Kidney (tissue), 14 donors: ENCODE data around the gene PSMB11. TPM values are rescaled to one million over a fixed set of nuclear protein-coding genes. Genes with fewer than 3 reads are reported as not detected.
"Not testable (repeated sequence)": the region's sequence is repeated elsewhere in the genome, so short reads cannot be mapped to it uniquely, and the experiment has no call there.

ENCODE experiments used
- DNase-seq, 5 donors: peaks; one replicate each; pipeline ENCODE4 v3.0.0-alpha.2; 2013 to 2020
- FAIRE-seq: peaks from 2 replicates; lab custom pipeline; 2012; peaks lifted over from hg19 to GRCh38; lab: Jason Lieb, UNC
- H3K27ac ChIP-seq, 2 donors: one replicate each; pipeline ENCODE4 v1.7.0; 2013; ENCODE audit warnings: low read depth in 2 of 2, low read length in 2 of 2, inconsistent platforms in 1 of 2
- H3K27me3 ChIP-seq: one replicate; pipeline ENCODE4 v1.7.1; 2013; ENCODE audit warnings: low read length, inconsistent platforms; ENCODE audit not compliant: control insufficient read depth, insufficient read depth
- H3K36me3 ChIP-seq, 3 donors: one replicate each; pipeline versions ENCODE4 v1.7.0 to v1.7.1; 2013; ENCODE audit warnings: low read length in 3 of 3, control low read depth in 1 of 3, inconsistent platforms in 1 of 3; ENCODE audit not compliant: insufficient read depth in 3 of 3, control insufficient read depth in 2 of 3
- H3K4me1 ChIP-seq, 3 donors: one replicate each; pipeline versions ENCODE4 v1.7.0 to v1.7.1; 2013; ENCODE audit warnings: low read length in 3 of 3, inconsistent platforms in 1 of 3, low read depth in 1 of 3; ENCODE audit not compliant: control insufficient read depth in 2 of 3, insufficient read depth in 2 of 3
- H3K4me3 ChIP-seq, 3 donors: one replicate each; pipeline versions ENCODE4 v1.7.0 to v1.8.1; 2013; ENCODE audit warnings: low read length in 3 of 3, control low read depth in 1 of 3, inconsistent platforms in 1 of 3
- H3K9ac ChIP-seq, 3 donors: one replicate each; pipeline versions ENCODE4 v1.7.0 to v1.7.1; 2013; ENCODE audit warnings: low read length in 3 of 3, control low read depth in 1 of 3, inconsistent platforms in 1 of 3
- H3K9me3 ChIP-seq, 3 donors: one replicate each; pipeline versions ENCODE4 v1.7.0 to v1.7.1; 2013; ENCODE audit warnings: low read length in 3 of 3, control low read depth in 1 of 3, inconsistent platforms in 1 of 3; ENCODE audit not compliant: control insufficient read depth in 2 of 3, insufficient read depth in 1 of 3
- intact Hi-C: fragments of 100-400 bp; cut with DNase I; formaldehyde crosslinking; loops from one replicate; pipeline ENCODE4 v1.11.1; 2022
- polyA plus RNA-seq: library from polyadenylated mRNA; stranded (reverse); fragments of 350-450 nt; fragmentation: Illumina TruSeq; extraction: RNeasy Lipid Tissue Mini Kit (QIAGEN cat#74804); gene quantifications from one replicate; pipeline ENCODE4 v1.2.3, GENCODE V29; 2014; ENCODE audit warnings: low read depth, low replicate concordance; ENCODE audit not compliant: insufficient read depth
- total RNA-seq: library from RNA; stranded (reverse); fragmentation: NEBNext Ultra II Directional; extraction: Animal tissue kit (Norgen Biotek cat#: 25700); gene quantifications from one replicate; pipeline ENCODE4 v1.2.1, GENCODE V29; 2021
- TF ChIP-seq, protein P1 (sequence below): IDR thresholded peaks from 3 replicates; pipeline ENCODE4 v1.5.1; 2012; ENCODE audit warnings: mild to moderate bottlenecking, moderate library complexity, borderline replicate concordance; ENCODE audit not compliant: insufficient read depth; ENCODE audit errors: extremely low read depth
- donor health status: control.
- donor health status: control.
- donor health status: control.
- donor health status: control.
- donor health status: control.
- donor health status: DM: yes; HTN: yes; CAD: no.
- donor health status: Normal renal cell carcinoma (clear cell type).

PSMB11 gene
- total and polyA plus RNA-seq, 2 donors from 2014 or later = not detected

DNA sequence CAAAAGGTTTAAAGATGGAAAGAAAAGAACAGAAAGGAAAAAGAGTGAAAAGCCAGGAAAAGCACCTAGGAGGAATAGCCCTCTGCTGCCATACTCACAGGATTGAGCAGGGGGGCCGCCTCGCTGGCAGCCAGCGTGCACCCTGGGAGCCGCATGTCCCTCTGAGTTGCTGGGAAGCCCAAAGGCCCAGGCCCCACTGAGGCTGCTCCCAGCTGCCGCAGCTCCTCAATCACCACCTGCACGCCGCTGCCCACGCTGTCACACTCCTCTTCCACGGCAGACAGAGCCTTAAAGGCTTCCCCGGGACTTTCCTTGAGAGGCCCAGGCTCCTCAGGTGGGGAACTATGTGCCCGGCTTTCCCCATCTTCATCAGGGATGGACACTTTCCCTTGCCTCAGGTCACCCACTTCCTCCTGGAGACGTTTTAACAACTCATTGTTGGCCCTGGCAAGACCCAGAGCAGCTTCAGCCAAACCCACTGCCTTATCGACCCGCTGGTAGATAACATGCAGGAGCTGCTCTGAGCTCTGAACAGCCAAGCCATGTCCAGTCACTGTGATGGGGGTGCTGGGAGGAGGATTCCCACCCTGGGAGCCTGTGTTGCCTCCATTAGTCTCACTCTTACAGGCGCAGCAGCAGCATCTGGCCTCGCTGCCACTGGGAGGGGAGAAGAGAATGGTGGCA, 43.5 kb upstream of the PSMB11 start:
- Histone ChIP-seq H3K4me3 (no peak overlapping the region), H3K27me3 (no peaks in the 10 kb centered on the region), H3K4me1 (peaks cover 0 to 6% (median 4%) of the 10 kb centered on the region in 3 donors), H3K9ac (no peak overlapping the region), H3K36me3 (no peaks in the 10 kb centered on the region), H3K27ac (no peak overlapping the region), H3K9me3 (no peaks in the 10 kb centered on the region)
- intact Hi-C loops = no loop called here
- TF ChIP-seq, protein P1, sequence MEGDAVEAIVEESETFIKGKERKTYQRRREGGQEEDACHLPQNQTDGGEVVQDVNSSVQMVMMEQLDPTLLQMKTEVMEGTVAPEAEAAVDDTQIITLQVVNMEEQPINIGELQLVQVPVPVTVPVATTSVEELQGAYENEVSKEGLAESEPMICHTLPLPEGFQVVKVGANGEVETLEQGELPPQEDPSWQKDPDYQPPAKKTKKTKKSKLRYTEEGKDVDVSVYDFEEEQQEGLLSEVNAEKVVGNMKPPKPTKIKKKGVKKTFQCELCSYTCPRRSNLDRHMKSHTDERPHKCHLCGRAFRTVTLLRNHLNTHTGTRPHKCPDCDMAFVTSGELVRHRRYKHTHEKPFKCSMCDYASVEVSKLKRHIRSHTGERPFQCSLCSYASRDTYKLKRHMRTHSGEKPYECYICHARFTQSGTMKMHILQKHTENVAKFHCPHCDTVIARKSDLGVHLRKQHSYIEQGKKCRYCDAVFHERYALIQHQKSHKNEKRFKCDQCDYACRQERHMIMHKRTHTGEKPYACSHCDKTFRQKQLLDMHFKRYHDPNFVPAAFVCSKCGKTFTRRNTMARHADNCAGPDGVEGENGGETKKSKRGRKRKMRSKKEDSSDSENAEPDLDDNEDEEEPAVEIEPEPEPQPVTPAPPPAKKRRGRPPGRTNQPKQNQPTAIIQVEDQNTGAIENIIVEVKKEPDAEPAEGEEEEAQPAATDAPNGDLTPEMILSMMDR = no peak
- DNase-seq (no peak), FAIRE-seq (no peak)

DNA sequence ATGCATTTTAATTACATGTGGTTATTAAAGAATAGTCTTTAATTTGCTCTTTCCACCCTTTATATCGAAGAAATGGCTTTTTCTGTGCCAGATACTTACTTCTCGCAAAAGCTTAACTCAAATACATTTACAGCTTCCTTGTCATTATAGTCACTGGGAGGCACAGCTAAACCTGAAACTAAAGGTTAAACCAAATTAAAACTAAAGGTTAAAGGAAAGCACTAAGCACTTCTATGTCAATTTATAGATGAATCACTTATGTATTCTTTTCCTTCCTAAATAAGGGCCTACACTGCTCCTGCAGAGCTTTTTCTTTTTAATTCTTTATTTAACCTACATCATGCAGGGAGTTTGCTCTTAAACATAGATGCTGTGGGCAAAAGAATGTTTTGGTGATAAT, 41.2 kb upstream of the PSMB11 start:
- Histone ChIP-seq H3K9ac (no peak overlapping the region), H3K4me1 (no peaks in the 10 kb centered on the region), H3K27ac (no peak overlapping the region), H3K4me3 (no peak overlapping the region), H3K9me3 (no peaks in the 10 kb centered on the region), H3K27me3 (no peaks in the 10 kb centered on the region), H3K36me3 (no peaks in the 10 kb centered on the region)
- intact Hi-C loops = no loop called here
- FAIRE-seq = no peak
- DNase-seq = no peak
- TF ChIP-seq, protein P1 = no peak

DNA sequence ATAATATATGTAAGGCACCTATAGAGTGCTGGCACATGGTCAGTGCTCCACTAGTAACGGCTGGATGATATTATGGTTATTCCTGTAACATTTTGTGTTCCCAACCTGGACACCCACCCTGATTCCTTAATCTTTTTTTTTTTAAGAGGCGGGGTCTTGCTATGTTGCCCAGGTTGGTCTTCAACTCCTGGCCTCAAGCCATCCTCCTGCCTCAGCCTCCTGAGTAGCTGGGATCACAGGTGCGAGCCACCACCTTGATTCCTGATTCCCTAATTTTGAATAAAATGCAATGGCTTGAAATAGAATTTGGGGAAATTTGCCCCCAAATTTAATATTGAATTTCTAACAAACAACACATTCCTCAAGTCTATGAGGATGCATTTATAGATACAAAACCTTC, 39.4 kb upstream of the PSMB11 start:
- intact Hi-C loops = no loop called here
- no peaks in the 10 kb centered on the region for H3K9me3 ChIP-seq
- TF ChIP-seq, protein P1 = no peak
- no peak overlapping the region for H3K27ac ChIP-seq
- H3K36me3 ChIP-seq = no peaks in the 10 kb centered on the region
- H3K4me1 ChIP-seq = peaks cover 0 to 10% (median 2%) of the 10 kb centered on the region in 3 donors
- no peaks in the 10 kb centered on the region for H3K27me3 ChIP-seq
- DNase-seq (no peak), FAIRE-seq (no peak)
- no peak overlapping the region for H3K4me3 ChIP-seq
- H3K9ac ChIP-seq = no peak overlapping the region

DNA sequence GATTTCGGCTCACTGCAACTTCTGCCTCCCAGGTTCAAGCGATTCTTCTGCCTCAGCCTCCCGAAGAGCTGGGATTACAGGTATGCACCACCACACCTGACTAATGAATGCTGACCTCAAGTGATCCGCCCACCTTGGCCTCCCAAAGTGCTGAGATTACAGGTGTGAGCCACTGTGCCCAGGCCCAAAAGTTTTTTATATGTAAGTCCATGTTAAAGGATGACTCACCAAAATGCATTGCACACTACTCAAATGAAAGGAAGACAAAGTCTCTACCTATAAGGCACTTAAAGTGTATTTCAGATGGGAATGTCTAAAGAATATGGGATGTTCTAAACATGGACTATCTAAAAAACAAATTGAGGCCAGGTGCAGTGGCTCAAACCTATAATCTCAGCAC, 37.7 kb upstream of the PSMB11 start:
- intact Hi-C loops, FAIRE-seq, H3K27ac ChIP-seq, H3K9me3 ChIP-seq, H3K27me3 ChIP-seq, DNase-seq, H3K4me3 ChIP-seq, H3K9ac ChIP-seq, H3K36me3 ChIP-seq: not testable (repeated sequence)
- H3K4me1 ChIP-seq = peaks cover 2 to 11% (median 3%) of the 10 kb centered on the region in 3 donors
